Esophagus muscularis mucosa (tissue), 4 donors: ENCODE results near the gene STING1. TPM values are rescaled to one million over a fixed set of nuclear protein-coding genes. Genes with fewer than 3 reads are reported as not detected.
"Not testable (repeated sequence)": the region's sequence is repeated elsewhere in the genome, so short reads cannot be mapped to it uniquely, and the experiment has no call there.

Source experiments
- DNase-seq: peaks from one replicate; pipeline ENCODE4 v3.0.0-alpha.2; 2017; ENCODE audit errors: extremely low spot score
- H3K27ac ChIP-seq, 4 donors: fragments of 200-600 bp; sonication (generic); replicated peaks in 1 of 4; 1 replicate in 3 of 4; 2 replicates in 1 of 4; pipeline ENCODE4 v1.5.1; 2016 to 2019; ENCODE audit warnings: mild to moderate bottlenecking in 1 of 4
- H3K27me3 ChIP-seq, 4 donors: fragments of 200-600 bp; sonication (generic); one replicate each; pipeline versions ENCODE4 v1.5.1 to v1.6.0; 2016 to 2019
- H3K36me3 ChIP-seq, 4 donors: fragments of 200-600 bp; sonication (generic); one replicate each; pipeline ENCODE4 v1.5.1; 2016 to 2019
- H3K4me1 ChIP-seq, 4 donors: fragments of 200-600 bp; sonication (generic); one replicate each; pipeline ENCODE4 v1.5.1; 2016 to 2019
- H3K4me3 ChIP-seq, 4 donors: fragments of 200-600 bp; sonication (generic); 1 replicate in 2 of 4; 2 replicates in 2 of 4; pipeline ENCODE4 v1.5.1; 2016 to 2019; ENCODE audit warnings: mild to moderate bottlenecking in 4 of 4, moderate library complexity in 1 of 4
- H3K9me3 ChIP-seq, 4 donors: fragments of 200-600 bp; sonication (generic); 1 replicate in 3 of 4; 2 replicates in 1 of 4; pipeline ENCODE4 v1.5.1; 2016 to 2019
- EP300 ChIP-seq: sonication (generic); formaldehyde crosslinking; IDR thresholded peaks from one replicate; pipeline ENCODE4 v1.6.1; 2017; ENCODE audit warnings: antibody characterized with exemption
- POLR2A ChIP-seq: fragments of 450-650 bp; IDR thresholded peaks from one replicate; pipeline ENCODE4 v1.6.1; 2017; ENCODE audit warnings: antibody characterized with exemption, moderate library complexity, mild to moderate bottlenecking, low read depth
- POLR2AphosphoS5 ChIP-seq, 2 donors: sonication (generic); formaldehyde crosslinking; IDR thresholded peaks; one replicate each; pipeline ENCODE4 v1.6.1; 2017; ENCODE audit warnings: antibody characterized with exemption in 2 of 2
- WGBS: methylation state at CpG from one replicate; pipeline ENCODE4 v1.1.5; 2018; 5-methylcytosine and 5-hydroxymethylcytosine counted together
- intact Hi-C: fragments of 100-400 bp; cut with DNase I; formaldehyde crosslinking; loops from one replicate; pipeline ENCODE4 v1.15.1; 2023
- total RNA-seq, 4 donors: library from RNA; depleted of rRNA; stranded (reverse); fragments of >200 nt; gene quantifications; one replicate each; pipeline versions ENCODE4 v1.1.0 to v1.2.1, GENCODE V29; 2016
- TF ChIP-seq, protein P1 (sequence below), 3 experiments: fragments of 200-600 bp in 2 of 3; fragments of 450-650 bp in 1 of 3; sonication (generic) in 2 of 3; IDR thresholded peaks; one replicate each; pipeline ENCODE4 v1.5.1; 2017 to 2019; ENCODE audit warnings: antibody characterized with exemption in 3 of 3, mild to moderate bottlenecking in 2 of 3, moderate library complexity in 1 of 3

STING1 gene
- 10 to 100 TPM; 22.0 to 82.8 (median 52.4) TPM for total RNA-seq

GRCh38 chr5:139482050-139482889 lies at the start of gene STING1:
Gene STING1 (minus strand): TSS chr5:139482758. CDS start chr5:139481704, 1,054 bp downstream.
- peak within 1 kb of the TSS; percentile 52 to 67 (median 56) for H3K4me3 ChIP-seq
- peaks cover 33 to 65% (median 53%) of the 10 kb centered on the region in 4 donors for H3K4me1 ChIP-seq
- DNase-seq = peak; percentile 95
- intact Hi-C loops = no loop called here
- TF ChIP-seq EP300 (peak; percentile 64), POLR2A (no peak), POLR2AphosphoS5 (IDR thresholded peaks at IDR 0.05) (peak; percentile 32 to 79)
- TF ChIP-seq, protein P1, sequence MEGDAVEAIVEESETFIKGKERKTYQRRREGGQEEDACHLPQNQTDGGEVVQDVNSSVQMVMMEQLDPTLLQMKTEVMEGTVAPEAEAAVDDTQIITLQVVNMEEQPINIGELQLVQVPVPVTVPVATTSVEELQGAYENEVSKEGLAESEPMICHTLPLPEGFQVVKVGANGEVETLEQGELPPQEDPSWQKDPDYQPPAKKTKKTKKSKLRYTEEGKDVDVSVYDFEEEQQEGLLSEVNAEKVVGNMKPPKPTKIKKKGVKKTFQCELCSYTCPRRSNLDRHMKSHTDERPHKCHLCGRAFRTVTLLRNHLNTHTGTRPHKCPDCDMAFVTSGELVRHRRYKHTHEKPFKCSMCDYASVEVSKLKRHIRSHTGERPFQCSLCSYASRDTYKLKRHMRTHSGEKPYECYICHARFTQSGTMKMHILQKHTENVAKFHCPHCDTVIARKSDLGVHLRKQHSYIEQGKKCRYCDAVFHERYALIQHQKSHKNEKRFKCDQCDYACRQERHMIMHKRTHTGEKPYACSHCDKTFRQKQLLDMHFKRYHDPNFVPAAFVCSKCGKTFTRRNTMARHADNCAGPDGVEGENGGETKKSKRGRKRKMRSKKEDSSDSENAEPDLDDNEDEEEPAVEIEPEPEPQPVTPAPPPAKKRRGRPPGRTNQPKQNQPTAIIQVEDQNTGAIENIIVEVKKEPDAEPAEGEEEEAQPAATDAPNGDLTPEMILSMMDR (IDR thresholded peaks at IDR 0.05) = no peak
- H3K27me3 ChIP-seq = no peaks in the 10 kb centered on the region
- H3K27ac ChIP-seq = peak within 1 kb of the TSS; percentile 84 to 95 (median 92)
- WGBS = 5% methylated on average over 16 of the region's 19 CpGs
- H3K9me3 ChIP-seq = no peaks in the 10 kb centered on the region
- H3K36me3 ChIP-seq = peaks cover 0 to 32% (median 27%) of the 10 kb centered on the region in 4 donors

- no peak for DNase-seq
- Histone ChIP-seq H3K4me1 (no peaks in the 10 kb centered on the region), H3K36me3 (no peaks in the 10 kb centered on the region), H3K4me3 (no peak overlapping the region), H3K9me3 (no peaks in the 10 kb centered on the region), H3K27me3 (peaks cover 0 to 3% (median 0%) of the 10 kb centered on the region in 4 donors), H3K27ac (no peak overlapping the region)
- WGBS = 92% methylated on average over 3 of the region's 3 CpGs
- intact Hi-C loops = no loop called here
- TF ChIP-seq, protein P1 (IDR thresholded peaks at IDR 0.05) = no peak
- no peak for TF ChIP-seq POLR2AphosphoS5 (IDR thresholded peaks at IDR 0.05)
- TF ChIP-seq POLR2A = no peak
- no peak for TF ChIP-seq EP300
Measured at GRCh38 chr5:139531772-139532169, 49.2 kb upstream of the STING1 start.

DNA sequence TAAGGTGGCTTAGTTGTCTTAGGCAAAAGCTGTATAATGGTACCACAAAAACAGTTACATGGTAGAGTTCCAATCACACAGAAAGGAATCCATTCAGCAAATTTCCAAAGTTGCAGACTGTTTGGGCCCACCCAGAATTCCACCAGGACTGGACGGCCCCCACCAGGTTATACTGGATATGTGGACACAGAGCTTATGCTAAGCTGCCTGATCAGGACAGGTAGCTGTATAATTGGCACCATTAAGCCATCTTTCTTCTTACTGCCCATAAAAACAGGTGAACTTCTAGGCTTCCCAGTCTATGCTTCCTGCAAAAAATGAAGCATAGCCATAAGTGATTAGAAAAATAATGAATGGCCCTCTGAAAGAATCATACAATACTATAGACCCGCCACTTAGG lies 47.5 kb upstream of the STING1 start:
- H3K4me3 ChIP-seq, H3K36me3 ChIP-seq, H3K4me1 ChIP-seq, DNase-seq, intact Hi-C loops, H3K27ac ChIP-seq, H3K9me3 ChIP-seq, H3K27me3 ChIP-seq: not testable (repeated sequence)
- WGBS = 94% methylated on average over 2 of the region's 2 CpGs

DNA sequence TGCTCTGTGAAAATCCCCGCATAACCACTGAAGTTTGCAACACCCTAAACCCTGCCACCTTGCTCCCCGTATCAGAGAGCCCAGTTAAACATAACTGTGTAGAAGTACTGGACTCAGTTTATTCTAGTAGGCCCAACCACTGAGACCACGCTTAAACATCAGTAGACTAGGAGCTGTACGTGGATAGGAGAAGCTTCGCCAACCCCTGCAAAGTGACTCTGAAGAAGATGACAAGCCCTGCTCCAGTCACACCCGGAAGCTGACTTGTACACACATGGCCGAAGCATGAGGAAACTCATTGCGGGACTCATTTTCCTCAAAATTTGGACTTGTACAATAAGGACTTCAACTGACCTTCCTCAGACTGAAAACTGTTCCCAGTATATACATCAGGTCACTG lies 46.1 kb upstream of the STING1 start:
- H3K27me3 ChIP-seq, H3K4me1 ChIP-seq, H3K9me3 ChIP-seq, H3K36me3 ChIP-seq, intact Hi-C loops, H3K27ac ChIP-seq, H3K4me3 ChIP-seq, DNase-seq: not testable (repeated sequence)
- WGBS = 93% methylated on average over 8 of the region's 8 CpGs

DNA sequence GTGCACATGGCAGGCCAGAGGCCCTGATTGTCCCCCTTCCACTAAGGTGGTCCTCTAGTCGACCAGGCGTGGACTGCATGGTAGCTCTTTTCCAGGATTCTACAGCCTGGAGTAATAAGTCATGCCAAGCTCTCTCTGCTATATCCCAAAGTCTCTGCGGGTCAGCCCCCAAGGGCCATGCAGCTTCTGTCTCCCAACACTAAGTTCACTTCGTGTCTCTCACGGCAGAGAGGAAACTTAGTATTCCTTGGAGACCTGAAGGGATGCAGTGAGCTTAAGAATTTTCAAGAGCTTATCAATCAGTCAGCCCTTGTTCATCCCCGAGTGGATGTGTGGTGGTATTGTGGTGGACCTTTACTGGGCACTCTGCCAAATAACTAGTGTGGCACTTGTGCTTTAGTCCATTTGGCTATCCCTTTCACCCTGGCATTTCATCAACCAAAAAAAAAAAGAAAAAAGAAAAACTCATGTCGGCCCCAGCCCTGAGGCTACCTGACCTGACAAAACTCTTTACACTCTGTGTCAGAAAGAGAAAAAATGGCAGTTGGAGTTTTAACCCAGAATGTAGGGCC lies 45.4 kb upstream of the STING1 start:
- DNase-seq, H3K36me3 ChIP-seq, H3K9me3 ChIP-seq, H3K4me1 ChIP-seq, H3K4me3 ChIP-seq, H3K27ac ChIP-seq, intact Hi-C loops, H3K27me3 ChIP-seq: not testable (repeated sequence)
- 76% methylated on average over 7 of the region's 7 CpGs for WGBS

- DNase-seq, H3K4me3 ChIP-seq, H3K27ac ChIP-seq, intact Hi-C loops, H3K27me3 ChIP-seq, H3K9me3 ChIP-seq, H3K4me1 ChIP-seq, H3K36me3 ChIP-seq: not testable (repeated sequence)
- 71% methylated on average over 2 of the region's 2 CpGs for WGBS
Measured at GRCh38 chr5:139527090-139527470, 44.5 kb upstream of the STING1 start.

GRCh38 chr5:139526309-139527089 lies 43.9 kb upstream of the STING1 start:
- H3K36me3 ChIP-seq, intact Hi-C loops, H3K4me1 ChIP-seq, H3K27me3 ChIP-seq, H3K27ac ChIP-seq, H3K4me3 ChIP-seq, DNase-seq, H3K9me3 ChIP-seq: not testable (repeated sequence)
- WGBS = 80% methylated on average over 22 of the region's 22 CpGs

DNA sequence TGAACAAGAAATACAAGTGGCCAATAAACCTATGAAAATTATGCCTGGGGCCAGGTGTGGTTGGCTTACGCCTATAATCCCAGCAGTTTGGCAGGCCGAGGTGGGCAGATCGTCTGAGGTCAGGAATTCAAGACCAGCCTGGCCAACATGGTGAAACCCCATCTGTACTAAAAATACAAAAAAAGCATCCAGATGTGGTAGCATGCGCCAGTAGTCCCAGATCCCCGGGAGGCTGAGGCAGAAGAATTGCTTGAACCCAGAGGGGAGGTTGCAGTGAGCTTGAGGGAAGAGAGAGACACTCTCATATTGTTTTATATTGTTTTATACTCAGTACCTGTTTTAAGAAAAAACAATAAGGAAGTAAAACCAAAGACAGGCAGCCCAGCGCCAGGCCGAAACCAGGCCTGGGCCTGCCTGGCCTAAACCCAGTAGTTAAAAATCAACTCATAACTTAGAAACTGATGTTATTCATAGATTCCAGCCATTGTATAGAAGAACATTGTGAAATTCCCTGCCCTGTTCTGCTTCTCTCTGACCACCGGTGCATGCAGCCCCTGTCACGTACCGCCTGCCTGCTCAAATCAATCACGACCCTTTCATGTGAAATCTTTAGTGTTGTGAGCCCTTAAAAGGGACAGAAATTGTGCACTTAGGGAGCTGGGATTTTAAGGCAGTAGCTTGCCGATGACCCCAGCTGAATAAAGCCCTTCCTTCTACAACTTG lies 43.2 kb upstream of the STING1 start:
- H3K4me1 ChIP-seq, intact Hi-C loops, H3K4me3 ChIP-seq, H3K27ac ChIP-seq, H3K9me3 ChIP-seq, DNase-seq, H3K27me3 ChIP-seq, H3K36me3 ChIP-seq: not testable (repeated sequence)
- WGBS = 94% methylated on average over 12 of the region's 12 CpGs
